GM12878 (cell line): ENCODE results near the gene PAQR8. TPM values are rescaled to one million over a fixed set of nuclear protein-coding genes. Genes with fewer than 3 reads are reported as not detected.

ENCODE experiments used
- ATAC-seq: fragments of 200-7000 bp; cut with Tn5 transposase; 3 replicates; pipeline ENCODE4 v1.9.1; 2020; ENCODE audit warnings: mild to moderate bottlenecking, moderate library complexity
- BruUV-seq: library from RNA; stranded (reverse); fragments of 400-500 nt; replicated peaks from 2 replicates; lab custom pipeline; 2021; lab: Mats Ljungman, UMichigan
- CTCF ChIA-PET: fragments of 300-600 bp; sonication (Branson Sonifier 250); formaldehyde crosslinking; extraction: SDS; loops from one replicate; lab custom pipeline; 2021; ENCODE audit warnings: inconsistent platforms; lab: Yijun Ruan, JAX
- POLR2A ChIA-PET: fragments of 350-600 bp; formaldehyde crosslinking; extraction: SDS; loops from one replicate; lab custom pipeline; 2021; ENCODE audit warnings: inconsistent platforms; lab: Charles Lee
- RAD21 ChIA-PET: fragments of 300-600 bp; sonication (Branson Sonifier 250); formaldehyde crosslinking; loops from one replicate; lab custom pipeline; 2023; ENCODE audit warnings: antibody characterized with exemption; ENCODE audit not compliant: unreplicated experiment; lab: Charles Lee
- SMC1A ChIA-PET: fragments of 300-600 bp; sonication (Branson Sonifier 250); formaldehyde crosslinking; loops from one replicate; lab custom pipeline; 2023; ENCODE audit not compliant: unreplicated experiment, uncharacterized antibody; lab: Charles Lee
- DNase-seq: peaks from one replicate; pipeline ENCODE4 v3.0.0-alpha.2; 2011; ENCODE audit warnings: low read depth, low spot score
- FAIRE-seq: peaks from 3 replicates; lab custom pipeline; 2011; peaks lifted over from hg19 to GRCh38; lab: Jason Lieb, UNC
- H2AFZ ChIP-seq: 2 replicates; pipeline ENCODE4 v1.6.0; 2011; ENCODE audit warnings: low read depth, low read length, control low read depth; ENCODE audit not compliant: control insufficient read depth
- H3K27ac ChIP-seq: 2 replicates; pipeline ENCODE4 v1.5.1; 2011; ENCODE audit warnings: control low read depth; ENCODE audit not compliant: control insufficient read depth, insufficient read depth
- H3K27me3 ChIP-seq, 2 experiments: replicated peaks in 1 of 2; 2 replicates each; pipeline versions ENCODE4 v1.6.0 to v1.6.1; 2011; ENCODE audit warnings: low read length in 1 of 2; ENCODE audit not compliant: control insufficient read depth in 2 of 2, insufficient read depth in 2 of 2
- H3K36me3 ChIP-seq, 2 experiments: 2 replicates each; pipeline ENCODE4 v1.5.1; 2011; ENCODE audit warnings: low read length in 1 of 2; ENCODE audit not compliant: control insufficient read depth in 2 of 2, insufficient read depth in 2 of 2
- H3K4me1 ChIP-seq: 2 replicates; pipeline ENCODE4 v1.6.1; 2011; ENCODE audit warnings: mild to moderate bottlenecking, low read length, moderate library complexity, mixed read lengths; ENCODE audit not compliant: control insufficient read depth, insufficient read depth
- H3K4me2 ChIP-seq: 2 replicates; pipeline ENCODE4 v1.6.0; 2011; ENCODE audit warnings: control low read depth; ENCODE audit not compliant: control insufficient read depth, insufficient read depth
- H3K4me3 ChIP-seq: fragments of 200-600 bp; sonication (generic); 2 replicates; pipeline ENCODE4 v1.5.1; 2016
- H3K79me2 ChIP-seq: 2 replicates; pipeline ENCODE4 v1.6.0; 2011; ENCODE audit warnings: low read length; ENCODE audit not compliant: control insufficient read depth, insufficient read depth
- H3K9ac ChIP-seq: 2 replicates; pipeline ENCODE4 v1.8.0; 2011; ENCODE audit warnings: low read length, control low read depth, mixed read lengths; ENCODE audit not compliant: control insufficient read depth, insufficient read depth
- H3K9me3 ChIP-seq: replicated peaks from 3 replicates; pipeline ENCODE4 v1.5.1; 2011; ENCODE audit warnings: mild to moderate bottlenecking, low read length; ENCODE audit not compliant: control insufficient read depth, insufficient read depth
- H4K20me1 ChIP-seq: 2 replicates; pipeline ENCODE4 v1.6.0; 2011; ENCODE audit not compliant: control insufficient read depth, insufficient read depth
- ATF7 ChIP-seq: fragments of 450-650 bp; IDR thresholded peaks from 2 replicates; pipeline ENCODE4 v1.6.1; 2016; ENCODE audit warnings: low read depth, mild to moderate bottlenecking
- CEBPB ChIP-seq, 2 experiments: fragments of 150-350 bp in 1 of 2; IDR thresholded peaks; 2 replicates each; pipeline ENCODE4 v1.6.1; 2012 to 2014; ENCODE audit warnings: low read depth in 2 of 2, low read length in 2 of 2, borderline replicate concordance in 1 of 2, inconsistent platforms in 1 of 2
- ETV6 ChIP-seq, 2 experiments: fragments of 450-650 bp in 1 of 2; IDR thresholded peaks in 1 of 2; conservative IDR thresholded peaks in 1 of 2; 2 replicates each; pipeline ENCODE4 v1.6.1; 2014; ENCODE audit warnings: antibody characterized with exemption in 1 of 2, borderline replicate concordance in 1 of 2, low read depth in 1 of 2, mild to moderate bottlenecking in 1 of 2, moderate library complexity in 1 of 2
- FOXK2 ChIP-seq: fragments of 450-650 bp; IDR thresholded peaks from 2 replicates; pipeline ENCODE4 v1.6.1; 2017; ENCODE audit warnings: mild to moderate bottlenecking, moderate library complexity
- FOXM1 ChIP-seq: IDR thresholded peaks from 2 replicates; pipeline ENCODE4 v1.6.1; 2012; ENCODE audit warnings: low read depth, mild to moderate bottlenecking, inconsistent platforms, low read length, moderate library complexity
- IKZF2 ChIP-seq, 2 experiments: fragments of 450-650 bp; IDR thresholded peaks; 2 replicates each; pipeline ENCODE4 v1.6.1; 2017; ENCODE audit warnings: mild to moderate bottlenecking in 2 of 2, moderate library complexity in 2 of 2
- MEF2B ChIP-seq: fragments of 450-650 bp; IDR thresholded peaks from 2 replicates; pipeline ENCODE4 v1.6.1; 2018; ENCODE audit warnings: mild to moderate bottlenecking, moderate library complexity; ENCODE audit not compliant: partially characterized antibody, poor library complexity, severe bottlenecking
- NFIC ChIP-seq: IDR thresholded peaks from 2 replicates; pipeline ENCODE4 v1.6.1; 2012; ENCODE audit warnings: low read depth, mild to moderate bottlenecking, inconsistent platforms, low read length, moderate library complexity
- RAD21 ChIP-seq: IDR thresholded peaks from 2 replicates; pipeline ENCODE4 v1.6.1; 2011; ENCODE audit warnings: mild to moderate bottlenecking, low read depth, low read length, moderate library complexity; ENCODE audit not compliant: insufficient read depth
- RUNX3 ChIP-seq: IDR thresholded peaks from 2 replicates; pipeline ENCODE4 v1.6.1; 2012; ENCODE audit warnings: low read length, inconsistent platforms
- SPI1 ChIP-seq: IDR thresholded peaks from 2 replicates; pipeline ENCODE4 v1.6.1; 2011; ENCODE audit warnings: low read depth, mild to moderate bottlenecking, low read length, moderate library complexity, borderline replicate concordance; ENCODE audit not compliant: insufficient read depth
- WGBS: methylation state at CpG from one replicate; pipeline ENCODE4 v1.1.6; 2016; ENCODE audit warnings: low lambda C conversion rate; ENCODE audit not compliant: insufficient replicate concordance, insufficient coverage; ENCODE audit errors: missing lambda C conversion rate; 5-methylcytosine and 5-hydroxymethylcytosine counted together
- in situ Hi-C: fragments of 300-500 bp; cut with MboI; formaldehyde crosslinking; loops from 9 replicates; pipeline ENCODE4 v1.14.3; 2018; ENCODE audit warnings: mixed read lengths
- intact Hi-C: fragments of 100-400 bp; cut with micrococcal nuclease; formaldehyde crosslinking; loops from one replicate; pipeline ENCODE4 v1.14.2; 2022; ENCODE audit not compliant: unreplicated experiment
- polyA plus RNA-seq, 11 experiments: library from polyadenylated mRNA; depleted of rRNA in 4 of 11; unstranded in 6 of 11; stranded (reverse) in 5 of 11; fragments of >200 nt; fragmentation: Nextera tagmentation in 4 of 11; fragmentation: Illumina TruSeq in 1 of 11; extraction: Ambion mirVana in 4 of 11; extraction: Trizol in 1 of 11; gene quantifications; 1 replicate in 1 of 11; 2 replicates in 10 of 11; pipeline versions ENCODE4 v1.2.1 to v1.2.3, GENCODE V29; 2011 to 2016; ENCODE audit warnings: inconsistent platforms in 2 of 11, missing spikeins in 2 of 11, low read depth in 1 of 11
- total RNA-seq, 4 experiments: library from RNA; depleted of rRNA in 3 of 4; stranded (reverse); fragments of >200 nt in 3 of 4; fragmentation: Illumina TruSeq in 1 of 4; extraction: Trizol in 1 of 4; gene quantifications; 2 replicates each; pipeline versions ENCODE4 v1.2.1 to v1.2.3, GENCODE V29; 2013 to 2021
- TF ChIP-seq, protein P1 (sequence below): fragments of 450-650 bp; formaldehyde crosslinking; IDR thresholded peaks from 2 replicates; pipeline ENCODE4 v1.5.0; 2022; ENCODE audit warnings: mild to moderate bottlenecking, missing genetic modification characterization
- TF ChIP-seq, protein P2 (sequence below): IDR thresholded peaks from 2 replicates; pipeline ENCODE4 v1.6.1; 2011; ENCODE audit warnings: mild to moderate bottlenecking, low read depth, low read length, moderate library complexity; ENCODE audit not compliant: insufficient replicate concordance
- TF ChIP-seq, protein P3 (sequence below): IDR thresholded peaks from 2 replicates; pipeline ENCODE4 v1.6.1; 2011; ENCODE audit warnings: borderline replicate concordance, low read depth, mild to moderate bottlenecking, moderate library complexity, mixed read lengths, low read length; ENCODE audit not compliant: insufficient read depth; ENCODE audit errors: extremely low read length

Gene PAQR8
- total and polyA plus RNA-seq, 10 of the 15 experiments (the other 5 are each of a cell fraction or from before 2014, with no cell fraction given): 3.9 to 22.4 (median 14.6) TPM

DNA sequence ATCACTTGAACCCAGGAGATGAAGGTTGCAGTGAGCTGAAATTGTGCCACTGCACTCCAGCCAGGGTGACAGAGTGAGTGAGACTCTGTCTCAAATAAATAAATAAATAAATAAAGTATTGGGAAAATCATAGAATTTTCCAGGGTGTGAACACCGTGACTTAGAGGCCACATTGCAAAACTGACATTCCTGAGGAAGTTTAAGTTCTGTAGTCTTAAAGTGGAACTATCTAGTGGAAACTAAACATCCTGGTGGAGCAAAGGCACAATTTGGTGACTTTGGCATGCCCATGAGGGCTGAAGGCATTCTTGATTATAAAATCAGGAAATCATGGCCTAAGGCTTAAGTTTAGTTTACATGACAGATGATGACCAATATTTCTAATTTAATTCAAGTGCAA, 44.7 kb upstream of the PAQR8 start (continued):
- no peak for TF ChIP-seq CEBPB (IDR thresholded peaks at IDR 0.05; ENCODE audit: borderline replicate concordance in 1 of 2, low read depth in 2 of 2, low read length in 2 of 2)
- TF ChIP-seq, protein P1, sequence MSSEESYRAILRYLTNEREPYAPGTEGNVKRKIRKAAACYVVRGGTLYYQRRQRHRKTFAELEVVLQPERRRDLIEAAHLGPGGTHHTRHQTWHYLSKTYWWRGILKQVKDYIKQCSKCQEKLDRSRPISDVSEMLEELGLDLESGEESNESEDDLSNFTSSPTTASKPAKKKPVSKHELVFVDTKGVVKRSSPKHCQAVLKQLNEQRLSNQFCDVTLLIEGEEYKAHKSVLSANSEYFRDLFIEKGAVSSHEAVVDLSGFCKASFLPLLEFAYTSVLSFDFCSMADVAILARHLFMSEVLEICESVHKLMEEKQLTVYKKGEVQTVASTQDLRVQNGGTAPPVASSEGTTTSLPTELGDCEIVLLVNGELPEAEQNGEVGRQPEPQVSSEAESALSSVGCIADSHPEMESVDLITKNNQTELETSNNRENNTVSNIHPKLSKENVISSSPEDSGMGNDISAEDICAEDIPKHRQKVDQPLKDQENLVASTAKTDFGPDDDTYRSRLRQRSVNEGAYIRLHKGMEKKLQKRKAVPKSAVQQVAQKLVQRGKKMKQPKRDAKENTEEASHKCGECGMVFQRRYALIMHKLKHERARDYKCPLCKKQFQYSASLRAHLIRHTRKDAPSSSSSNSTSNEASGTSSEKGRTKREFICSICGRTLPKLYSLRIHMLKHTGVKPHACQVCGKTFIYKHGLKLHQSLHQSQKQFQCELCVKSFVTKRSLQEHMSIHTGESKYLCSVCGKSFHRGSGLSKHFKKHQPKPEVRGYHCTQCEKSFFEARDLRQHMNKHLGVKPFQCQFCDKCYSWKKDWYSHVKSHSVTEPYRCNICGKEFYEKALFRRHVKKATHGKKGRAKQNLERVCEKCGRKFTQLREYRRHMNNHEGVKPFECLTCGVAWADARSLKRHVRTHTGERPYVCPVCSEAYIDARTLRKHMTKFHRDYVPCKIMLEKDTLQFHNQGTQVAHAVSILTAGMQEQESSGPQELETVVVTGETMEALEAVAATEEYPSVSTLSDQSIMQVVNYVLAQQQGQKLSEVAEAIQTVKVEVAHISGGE: no peak
- TF ChIP-seq FOXK2: no peak
- TF ChIP-seq, protein P2, sequence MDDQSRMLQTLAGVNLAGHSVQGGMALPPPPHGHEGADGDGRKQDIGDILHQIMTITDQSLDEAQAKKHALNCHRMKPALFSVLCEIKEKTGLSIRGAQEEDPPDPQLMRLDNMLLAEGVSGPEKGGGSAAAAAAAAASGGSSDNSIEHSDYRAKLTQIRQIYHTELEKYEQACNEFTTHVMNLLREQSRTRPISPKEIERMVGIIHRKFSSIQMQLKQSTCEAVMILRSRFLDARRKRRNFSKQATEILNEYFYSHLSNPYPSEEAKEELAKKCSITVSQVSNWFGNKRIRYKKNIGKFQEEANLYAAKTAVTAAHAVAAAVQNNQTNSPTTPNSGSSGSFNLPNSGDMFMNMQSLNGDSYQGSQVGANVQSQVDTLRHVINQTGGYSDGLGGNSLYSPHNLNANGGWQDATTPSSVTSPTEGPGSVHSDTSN: no peak

DNA sequence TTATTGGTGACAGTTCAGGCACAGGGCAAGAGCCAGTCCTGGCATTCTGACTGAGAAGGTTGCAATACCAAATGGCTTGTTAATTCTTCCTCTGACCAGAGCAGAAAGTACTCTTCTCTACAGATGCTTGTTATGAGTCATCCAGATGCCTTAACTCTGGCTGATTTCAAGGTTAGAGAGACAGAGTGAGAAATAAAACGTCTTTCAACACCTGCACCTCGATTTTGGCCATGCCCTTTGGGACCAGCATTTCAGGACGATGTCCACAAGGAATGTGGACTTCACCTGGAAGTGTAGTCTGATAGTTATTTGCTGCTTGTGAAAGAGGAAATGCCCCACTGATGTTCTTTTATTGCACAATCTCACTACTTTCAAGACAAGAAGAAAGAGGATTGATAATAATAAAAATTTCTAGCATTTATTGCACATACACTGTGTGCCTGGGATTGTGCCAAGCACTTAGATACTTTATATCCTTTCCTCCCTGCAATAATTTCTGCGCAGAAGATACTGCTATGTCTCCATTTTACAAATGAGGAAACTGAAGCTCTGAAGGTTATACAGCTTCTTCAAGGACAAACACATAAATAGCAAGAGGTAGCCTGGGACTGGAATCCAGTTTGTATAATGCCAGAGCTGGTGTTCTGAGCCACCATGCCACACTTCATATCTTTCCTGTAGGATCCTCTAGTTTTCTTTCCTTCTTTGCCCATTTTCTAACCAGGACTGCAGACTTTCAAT, 43.9 kb upstream of the PAQR8 start:
- CTCF ChIA-PET: interaction anchor here (0.7 to 2.1 kb wide), 5 partner anchors 19 to 82 kb away, joined by 3 to 9 read pairs (median 4); no protein-coding TSS in a partner anchor
- no peak overlapping the region for H3K9ac ChIP-seq
- SMC1A ChIA-PET: interaction anchor here (1.1 to 2.1 kb wide), 7 partner anchors 10 to 43 kb away, joined by 3 to 8 read pairs (median 4); partner anchors contain the start of gene MCM3
- H3K4me1 ChIP-seq: peaks cover 15% of the 10 kb centered on the region
- POLR2A ChIA-PET: interaction anchor here (1.2 to 1.5 kb wide), 2 partner anchors 13 to 72 kb away, joined by 3 read pairs; no protein-coding TSS in a partner anchor
- H3K4me2 ChIP-seq: peak overlapping the region; percentile 12
- RAD21 ChIA-PET: interaction anchor here (0.7 to 1.5 kb wide), 4 partner anchors 8 to 44 kb away, joined by 3 to 7 read pairs (median 4); partner anchors contain the start of gene PAQR8
- no peaks in the 10 kb centered on the region for H3K79me2 ChIP-seq
- H4K20me1 ChIP-seq: no peaks in the 10 kb centered on the region
- DNase-seq (peak; percentile 62), FAIRE-seq (peak; percentile 81), ATAC-seq (peak; percentile 99)
- no peaks in the 10 kb centered on the region for H3K27me3 ChIP-seq
- no peak overlapping the region for H3K27ac ChIP-seq
- no peak overlapping the region for H3K4me3 ChIP-seq
- 23% methylated on average over 4 of the region's 4 CpGs for WGBS
- intact Hi-C loops: loop anchor here (2.0 kb wide), 1 partner anchor 35 kb away; no protein-coding TSS in a partner anchor
- no TSS peak for BruUV-seq
- no peaks in the 10 kb centered on the region for H3K36me3 ChIP-seq
- in situ Hi-C loops: no loop called here
- H3K9me3 ChIP-seq: no peaks in the 10 kb centered on the region
- no peak overlapping the region for H2AFZ ChIP-seq
- TF ChIP-seq RUNX3: peak; percentile 55; the same call in 1 of the 2 replicates
- 0 out of 2 replicates have a peak, but pooled peaks have one; percentile 11 for TF ChIP-seq RAD21
- peak in 1 of 2 experiments; percentile 27; a peak in 1 of 4 replicates for TF ChIP-seq ETV6 (conservative IDR thresholded peaks at IDR 0.05 in 1 of 2, IDR thresholded peaks at IDR 0.05 in 1 of 2; ENCODE audit: borderline replicate concordance in 1 of 2, low read depth in 1 of 2)
- no peak for TF ChIP-seq MEF2B
- TF ChIP-seq, protein P3, sequence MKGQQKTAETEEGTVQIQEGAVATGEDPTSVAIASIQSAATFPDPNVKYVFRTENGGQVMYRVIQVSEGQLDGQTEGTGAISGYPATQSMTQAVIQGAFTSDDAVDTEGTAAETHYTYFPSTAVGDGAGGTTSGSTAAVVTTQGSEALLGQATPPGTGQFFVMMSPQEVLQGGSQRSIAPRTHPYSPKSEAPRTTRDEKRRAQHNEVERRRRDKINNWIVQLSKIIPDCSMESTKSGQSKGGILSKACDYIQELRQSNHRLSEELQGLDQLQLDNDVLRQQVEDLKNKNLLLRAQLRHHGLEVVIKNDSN: no peak
- peak; percentile 57; the same call in 1 of the 2 replicates for TF ChIP-seq NFIC
- TF ChIP-seq IKZF2 (IDR thresholded peaks at IDR 0.05): peak; percentile 74
- peak; percentile 30; the same call in 1 of the 2 replicates for TF ChIP-seq FOXM1
- peak; percentile 47; the same call in 1 of the 2 replicates for TF ChIP-seq ATF7
- TF ChIP-seq SPI1: 0 out of 2 replicates have a peak, but pooled peaks have one; percentile 18
